ENCODE data around the gene GAPVD1. TPM values are rescaled to one million over a fixed set of nuclear protein-coding genes. Genes with fewer than 3 reads are reported as not detected.
A peak's percentile ranks its signal among the peaks of the same experiment; 100 is the strongest.
"Not testable (repeated sequence)": the region's sequence is repeated elsewhere in the genome, so short reads cannot be mapped to it uniquely, and the experiment has no call there.

Gene GAPVD1
- total RNA-seq, 1 donor from 2014 or later: 56.8 TPM

- DNase-seq (ENCODE audit: low spot score): no peak
- H3K27ac Mint-ChIP-seq: no peak overlapping the region
- H3K27me3 Mint-ChIP-seq (ENCODE audit: insufficient read depth): no peaks in the 10 kb centered on the region
- H3K36me3 Mint-ChIP-seq (ENCODE audit: low read depth): no peaks in the 10 kb centered on the region
- no peaks in the 10 kb centered on the region for H3K4me1 Mint-ChIP-seq (ENCODE audit: low read depth)
- H3K4me3 Mint-ChIP-seq: no peak overlapping the region
- intact Hi-C loops (cut with micrococcal nuclease): no loop called here
- H3K9me3 Mint-ChIP-seq: no peaks in the 10 kb centered on the region
Observed at GRCh38 chr9:125396799-125397198, 135.2 kb downstream of the GAPVD1 start.

- intact Hi-C loops (cut with micrococcal nuclease): no loop called here
- Mint-ChIP-seq H3K9me3 (no peaks in the 10 kb centered on the region), H3K27ac (no peak overlapping the region), H3K36me3 (ENCODE audit: low read depth) (no peaks in the 10 kb centered on the region), H3K4me3 (no peak overlapping the region), H3K4me1 (ENCODE audit: low read depth) (no peaks in the 10 kb centered on the region), H3K27me3 (ENCODE audit: insufficient read depth) (no peaks in the 10 kb centered on the region)
- DNase-seq (ENCODE audit: low spot score): no peak
Observed at GRCh38 chr9:125397736-125398135, 136.1 kb downstream of the GAPVD1 start.

DNA sequence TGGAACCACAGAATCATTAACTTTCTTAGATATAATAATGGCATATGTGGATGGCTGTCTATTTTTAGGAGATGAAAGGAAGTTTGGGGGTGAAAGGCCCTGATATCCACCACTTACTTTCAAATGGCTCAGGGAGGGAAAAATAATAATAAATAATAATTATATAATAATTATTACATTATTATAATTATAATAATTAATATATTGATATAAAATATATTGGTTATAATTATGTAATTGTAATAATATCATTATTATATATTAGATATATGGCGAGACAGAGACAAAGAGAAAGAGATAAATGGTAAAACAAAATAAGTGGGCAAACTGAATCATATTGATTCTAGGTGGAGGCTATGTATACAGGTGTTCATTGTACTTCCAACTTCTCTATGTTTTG, 136.6 kb downstream of the GAPVD1 start:
- H3K27ac Mint-ChIP-seq: no peak overlapping the region
- H3K4me3 Mint-ChIP-seq: no peak overlapping the region
- H3K27me3 Mint-ChIP-seq (ENCODE audit: insufficient read depth): no peaks in the 10 kb centered on the region
- no peaks in the 10 kb centered on the region for H3K4me1 Mint-ChIP-seq (ENCODE audit: low read depth)
- DNase-seq (ENCODE audit: low spot score): no peak
- H3K9me3 Mint-ChIP-seq: no peaks in the 10 kb centered on the region
- intact Hi-C loops (cut with micrococcal nuclease): no loop called here
- H3K36me3 Mint-ChIP-seq (ENCODE audit: low read depth): no peaks in the 10 kb centered on the region

DNA sequence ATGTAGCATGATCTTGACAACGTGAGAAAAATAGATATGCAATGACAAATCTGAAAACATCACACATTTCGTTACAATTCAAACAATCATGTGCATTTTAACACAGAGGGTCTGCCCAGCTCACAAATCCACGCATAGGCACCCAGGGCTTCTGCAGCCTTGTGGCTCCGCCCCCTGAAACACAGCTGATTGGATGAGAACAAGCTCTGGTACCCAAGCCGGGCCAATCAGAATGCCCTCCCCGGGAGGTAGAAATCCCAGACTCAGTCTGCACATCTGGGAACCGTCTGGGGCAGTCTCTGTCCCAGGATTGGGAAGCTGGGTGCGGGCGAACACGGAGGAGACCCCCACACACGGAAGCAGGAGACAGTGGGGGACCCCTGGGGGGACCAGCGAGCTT, 137.5 kb downstream of the GAPVD1 start:
- no peak overlapping the region for H3K27ac Mint-ChIP-seq
- no peak for DNase-seq (ENCODE audit: low spot score)
- H3K27me3 Mint-ChIP-seq (ENCODE audit: insufficient read depth): no peaks in the 10 kb centered on the region
- H3K36me3 Mint-ChIP-seq (ENCODE audit: low read depth): no peaks in the 10 kb centered on the region
- H3K4me3 Mint-ChIP-seq: no peak overlapping the region
- intact Hi-C loops (cut with micrococcal nuclease): no loop called here
- H3K9me3 Mint-ChIP-seq: no peaks in the 10 kb centered on the region
- H3K4me1 Mint-ChIP-seq (ENCODE audit: low read depth): no peaks in the 10 kb centered on the region

DNA sequence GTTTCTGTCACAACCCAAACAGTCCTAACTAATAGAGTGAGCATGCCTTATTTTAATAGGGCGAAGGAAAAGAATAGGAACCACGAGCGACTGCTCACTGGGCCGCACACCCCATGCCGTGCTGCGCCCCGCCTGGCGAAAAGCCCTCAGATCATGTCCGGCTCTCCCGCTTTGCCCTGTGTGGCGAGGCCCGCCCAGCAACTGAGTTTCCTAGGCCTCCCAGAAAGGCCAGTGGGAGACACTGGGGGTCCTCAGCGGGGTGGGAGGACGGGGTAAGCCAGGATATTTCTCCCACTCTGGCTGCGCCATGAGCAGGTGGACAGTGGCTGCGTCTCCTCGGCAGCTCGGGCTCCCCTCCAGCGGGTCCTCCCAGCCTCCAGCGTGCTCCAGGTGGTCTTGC, 138.0 kb downstream of the GAPVD1 start:
- Mint-ChIP-seq H3K4me3 (no peak overlapping the region), H3K27me3 (ENCODE audit: insufficient read depth) (no peaks in the 10 kb centered on the region), H3K27ac (no peak overlapping the region), H3K36me3 (ENCODE audit: low read depth) (no peaks in the 10 kb centered on the region), H3K4me1 (ENCODE audit: low read depth) (no peaks in the 10 kb centered on the region), H3K9me3 (no peaks in the 10 kb centered on the region)
- DNase-seq (ENCODE audit: low spot score): no peak
- intact Hi-C loops (cut with micrococcal nuclease): no loop called here

DNA sequence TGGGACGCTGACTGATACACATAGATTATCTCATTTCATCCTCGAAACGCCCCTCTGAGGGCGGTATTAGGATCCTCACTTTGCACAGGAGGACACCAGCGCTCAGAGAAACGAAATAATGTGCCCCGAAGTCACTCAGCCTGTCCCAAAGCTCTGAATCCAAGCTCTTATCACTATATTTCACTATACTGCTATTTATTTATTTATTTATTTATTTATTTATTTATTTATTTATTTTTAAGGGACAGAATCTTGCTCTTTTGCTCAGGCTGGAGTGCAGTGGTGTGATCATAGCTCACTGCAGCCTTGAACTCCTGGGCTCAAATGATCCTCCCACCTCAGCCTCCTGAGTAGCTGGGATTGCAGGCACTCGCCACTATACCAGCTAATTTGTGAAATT, 138.6 kb downstream of the GAPVD1 start:
- H3K36me3 Mint-ChIP-seq (ENCODE audit: low read depth); DNase-seq (ENCODE audit: low spot score); H3K27me3 Mint-ChIP-seq (ENCODE audit: insufficient read depth); H3K9me3 Mint-ChIP-seq; intact Hi-C loops (cut with micrococcal nuclease); H3K4me3 Mint-ChIP-seq; H3K4me1 Mint-ChIP-seq (ENCODE audit: low read depth); H3K27ac Mint-ChIP-seq: not testable (repeated sequence)

DNA sequence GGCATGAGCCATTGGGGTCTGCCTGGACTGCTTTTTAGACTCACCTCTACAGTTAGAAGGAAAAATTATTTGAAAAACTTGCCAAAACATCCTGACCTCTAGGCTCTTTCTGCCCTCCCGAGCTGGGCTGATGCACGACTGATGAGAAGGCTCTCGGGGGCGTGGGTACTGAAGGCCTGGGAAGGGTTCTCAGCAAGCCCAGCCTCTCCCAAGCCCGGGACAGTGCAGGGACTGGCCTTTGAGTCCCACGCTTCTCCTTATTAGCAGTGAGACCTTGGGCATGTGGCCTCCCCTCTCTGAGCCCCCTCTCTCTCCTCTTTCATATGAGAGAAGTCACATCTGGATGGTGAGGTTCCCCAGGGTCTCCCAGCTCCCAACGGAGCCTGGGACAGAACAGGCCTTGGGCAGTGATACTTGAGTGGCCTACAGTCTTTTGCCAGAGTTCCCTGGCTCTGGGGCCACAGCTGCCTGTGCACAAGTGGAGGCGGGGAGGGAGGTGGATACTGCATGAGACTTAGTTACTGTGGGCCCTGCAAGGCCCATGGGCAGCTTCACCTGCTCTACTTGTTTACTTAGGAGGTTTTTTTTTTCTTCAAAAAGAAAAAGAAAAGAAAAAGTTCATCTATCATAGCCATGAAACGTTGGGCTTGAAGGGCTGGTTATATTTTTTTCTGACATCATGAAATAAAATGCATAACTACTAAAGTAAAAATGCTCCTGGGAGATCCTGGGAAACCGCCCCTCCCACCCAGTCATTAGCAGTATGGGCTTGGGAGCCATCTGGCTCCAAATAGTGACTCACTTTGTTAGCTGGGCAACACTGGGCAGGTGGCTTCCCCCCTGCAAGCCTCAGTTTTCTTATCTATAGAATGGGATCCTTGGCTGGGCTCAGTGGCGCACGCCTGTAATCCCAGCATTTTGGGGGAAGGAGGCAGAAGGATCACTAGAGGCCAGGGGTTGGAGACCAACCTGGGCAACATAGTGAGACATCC, 139.4 kb downstream of the GAPVD1 start:
- no peak overlapping the region for H3K4me3 Mint-ChIP-seq
- intact Hi-C loops (cut with micrococcal nuclease): no loop called here
- H3K9me3 Mint-ChIP-seq: no peaks in the 10 kb centered on the region
- no peak overlapping the region for H3K27ac Mint-ChIP-seq
- H3K36me3 Mint-ChIP-seq (ENCODE audit: low read depth): no peaks in the 10 kb centered on the region
- no peaks in the 10 kb centered on the region for H3K27me3 Mint-ChIP-seq (ENCODE audit: insufficient read depth)
- no peak for DNase-seq (ENCODE audit: low spot score)
- H3K4me1 Mint-ChIP-seq (ENCODE audit: low read depth): no peaks in the 10 kb centered on the region

GRCh38 chr9:125404733-125405132, 143.1 kb downstream of the GAPVD1 start:
- Mint-ChIP-seq H3K27ac (no peak overlapping the region), H3K4me3 (no peak overlapping the region), H3K27me3 (ENCODE audit: insufficient read depth) (peaks cover 13% of the 10 kb centered on the region), H3K36me3 (ENCODE audit: low read depth) (no peaks in the 10 kb centered on the region), H3K4me1 (ENCODE audit: low read depth) (peaks cover 2% of the 10 kb centered on the region), H3K9me3 (no peaks in the 10 kb centered on the region)
- no peak for DNase-seq (ENCODE audit: low spot score)
- intact Hi-C loops (cut with micrococcal nuclease): no loop called here

- Mint-ChIP-seq H3K4me3 (no peak overlapping the region), H3K9me3 (no peaks in the 10 kb centered on the region), H3K27ac (no peak overlapping the region), H3K4me1 (ENCODE audit: low read depth) (peaks cover 7% of the 10 kb centered on the region), H3K36me3 (ENCODE audit: low read depth) (no peaks in the 10 kb centered on the region), H3K27me3 (ENCODE audit: insufficient read depth) (peaks cover 13% of the 10 kb centered on the region)
- intact Hi-C loops (cut with micrococcal nuclease): no loop called here
- DNase-seq (ENCODE audit: low spot score): no peak
Observed at GRCh38 chr9:125405938-125406809, 144.5 kb downstream of the GAPVD1 start.

DNA sequence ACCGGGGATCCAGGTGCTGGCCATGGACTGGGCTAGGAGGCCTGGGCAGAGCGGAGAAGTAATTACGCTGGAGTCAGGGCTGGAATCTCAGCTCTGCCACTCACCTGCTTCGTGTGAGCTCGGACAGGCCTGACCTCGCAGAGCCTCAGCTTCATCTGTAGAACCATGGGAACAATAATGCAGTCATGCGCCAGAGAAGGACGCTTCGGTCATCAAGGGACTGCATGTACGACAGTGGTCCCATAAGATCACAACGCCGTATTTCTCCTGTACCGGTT, 145.1 kb downstream of the GAPVD1 start:
- H3K27me3 Mint-ChIP-seq (ENCODE audit: insufficient read depth): peaks cover 13% of the 10 kb centered on the region
- no peaks in the 10 kb centered on the region for H3K36me3 Mint-ChIP-seq (ENCODE audit: low read depth)
- H3K4me1 Mint-ChIP-seq (ENCODE audit: low read depth): peaks cover 7% of the 10 kb centered on the region
- intact Hi-C loops (cut with micrococcal nuclease): loop anchor here (1.0 kb wide), 1 partner anchor 1085 kb away; no protein-coding TSS in a partner anchor
- no peak overlapping the region for H3K27ac Mint-ChIP-seq
- H3K4me3 Mint-ChIP-seq: no peak overlapping the region
- DNase-seq (ENCODE audit: low spot score): no peak
- no peaks in the 10 kb centered on the region for H3K9me3 Mint-ChIP-seq

DNA sequence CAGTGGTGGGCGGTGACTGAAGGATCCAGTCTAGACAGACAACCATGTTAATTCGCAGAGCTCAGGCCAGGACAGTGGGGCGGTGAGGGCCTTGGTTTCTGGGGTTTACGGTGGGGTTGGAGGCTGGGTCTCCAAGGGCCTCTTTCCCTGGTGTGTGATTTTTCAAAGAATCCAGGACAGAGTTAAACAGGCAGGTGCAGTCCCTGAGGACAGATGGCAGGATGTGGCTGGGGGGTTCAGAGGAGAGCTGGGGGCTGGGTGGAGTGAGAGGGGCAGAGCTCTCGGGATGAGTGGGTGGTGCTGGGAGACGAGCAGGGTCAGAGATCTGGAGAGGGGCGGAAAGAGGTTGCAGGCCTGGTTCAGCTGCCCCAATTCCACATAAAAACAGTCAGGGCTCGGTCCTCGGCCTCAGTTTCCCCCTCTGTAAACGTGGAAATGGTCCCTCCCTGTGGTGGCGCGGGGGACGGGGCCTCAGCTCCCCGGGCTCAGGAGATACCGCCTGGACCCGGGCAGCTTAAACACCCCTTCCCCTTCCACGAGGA, 145.9 kb downstream of the GAPVD1 start:
- Mint-ChIP-seq H3K4me1 (ENCODE audit: low read depth) (peaks cover 7% of the 10 kb centered on the region), H3K4me3 (peak overlapping the region; percentile 68), H3K27me3 (ENCODE audit: insufficient read depth) (peaks cover 13% of the 10 kb centered on the region), H3K36me3 (ENCODE audit: low read depth) (no peaks in the 10 kb centered on the region), H3K27ac (peak overlapping the region; percentile 34), H3K9me3 (no peaks in the 10 kb centered on the region)
- no peak for DNase-seq (ENCODE audit: low spot score)
- intact Hi-C loops (cut with micrococcal nuclease): loop anchor here (1.0 kb wide), 1 partner anchor 1084 kb away; no protein-coding TSS in a partner anchor

DNA sequence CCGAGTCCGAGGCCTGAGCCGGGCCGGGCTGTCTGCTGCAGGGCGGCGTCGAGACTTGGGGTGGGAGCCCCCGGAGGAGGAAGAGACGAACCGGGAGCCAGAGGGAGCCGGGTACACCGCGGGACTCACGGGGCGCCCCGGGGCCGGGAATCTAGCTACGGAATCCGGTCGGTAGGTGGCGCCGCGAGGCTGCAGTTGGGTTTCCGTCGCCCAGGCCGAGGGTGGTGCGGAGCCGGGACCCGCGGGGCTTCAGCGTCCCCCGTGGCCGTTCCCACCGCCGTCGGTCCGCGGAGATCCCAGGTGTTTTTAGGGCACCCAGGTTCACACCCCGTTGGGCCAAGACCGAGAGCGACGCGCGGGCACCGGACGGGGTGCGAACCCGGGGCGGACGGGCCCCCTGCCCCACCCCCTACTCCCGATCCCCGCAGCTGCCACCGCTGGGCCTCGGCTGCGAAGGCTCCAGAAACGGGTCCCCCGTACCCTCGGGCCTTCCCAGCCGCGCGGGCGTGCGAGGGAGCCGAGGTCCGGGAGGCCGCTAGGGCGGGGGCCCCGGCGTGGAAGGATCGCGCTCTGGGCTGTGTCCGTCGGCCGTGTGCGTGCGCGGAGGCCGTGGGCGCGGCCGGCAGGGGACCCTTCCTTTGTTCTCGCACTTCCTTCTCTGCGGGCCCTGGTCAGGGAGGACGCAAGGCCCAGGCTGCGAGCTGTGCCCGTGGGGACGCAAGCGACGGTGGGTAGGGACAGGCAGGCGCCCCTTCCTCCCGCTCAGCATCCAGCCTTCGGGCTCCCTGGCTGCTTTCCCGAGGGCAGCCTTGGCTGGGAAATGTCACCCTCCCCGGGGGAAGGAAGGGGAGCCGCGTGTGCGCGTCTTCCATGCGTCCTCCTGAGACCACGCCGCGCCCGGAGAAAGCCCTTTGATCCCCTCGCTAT, 146.6 kb downstream of the GAPVD1 start:
- intact Hi-C loops (cut with micrococcal nuclease): loop anchor here (1.0 to 2.0 kb wide), 5 partner anchors 151 to 1083 kb away; no protein-coding TSS in a partner anchor
- no peaks in the 10 kb centered on the region for H3K9me3 Mint-ChIP-seq
- H3K27ac Mint-ChIP-seq: no peak overlapping the region
- DNase-seq (ENCODE audit: low spot score): peak; percentile 53
- no peaks in the 10 kb centered on the region for H3K36me3 Mint-ChIP-seq (ENCODE audit: low read depth)
- peak overlapping the region; percentile 79 for H3K4me3 Mint-ChIP-seq
- peaks cover 7% of the 10 kb centered on the region for H3K4me1 Mint-ChIP-seq (ENCODE audit: low read depth)
- peaks cover 15% of the 10 kb centered on the region for H3K27me3 Mint-ChIP-seq (ENCODE audit: insufficient read depth)
